ENCODE measurements around the gene PLCG1.

PLCG1 gene

DNA sequence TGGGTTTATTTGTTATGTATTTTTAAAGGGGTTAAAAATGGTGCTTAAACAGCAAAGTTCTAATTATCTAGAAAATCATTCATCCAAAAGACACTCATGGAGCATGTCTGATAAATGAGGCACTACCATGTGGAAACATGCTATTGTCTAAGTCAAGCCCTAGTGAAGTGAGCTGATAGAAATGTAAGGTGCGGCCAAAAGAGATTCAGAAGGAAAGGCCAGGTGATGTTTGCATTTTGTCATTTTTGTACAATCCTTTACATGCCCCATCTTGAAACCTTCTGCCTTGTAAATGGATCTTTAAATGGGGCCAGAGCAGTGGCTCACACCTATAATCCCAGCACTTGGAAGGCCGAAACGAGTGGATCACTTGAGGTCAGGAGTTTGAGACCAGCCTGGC lies 77.3 kb downstream of the PLCG1 start:
- no peak for DNase-seq (ENCODE audit: low read depth)

DNA sequence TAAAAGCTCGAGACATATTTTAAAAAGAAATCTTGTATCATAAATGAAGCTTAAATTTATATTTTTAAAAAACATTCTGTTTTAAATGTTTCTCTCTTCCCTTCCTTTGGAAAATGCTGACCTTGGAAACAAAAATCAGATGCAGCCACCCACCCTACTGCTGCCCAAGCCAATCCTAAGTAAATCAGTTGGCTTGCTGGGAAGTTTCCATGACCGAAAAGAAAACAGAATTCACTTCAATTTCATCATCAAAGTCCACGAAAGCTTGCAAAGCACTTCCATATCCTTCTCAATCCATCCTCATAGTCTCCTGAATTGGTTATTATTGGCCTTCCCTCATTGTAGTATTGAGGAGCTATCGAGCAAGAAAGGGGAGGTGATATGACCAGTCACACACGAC lies 80.1 kb downstream of the PLCG1 start:
- no peak for DNase-seq (ENCODE audit: low read depth)

DNA sequence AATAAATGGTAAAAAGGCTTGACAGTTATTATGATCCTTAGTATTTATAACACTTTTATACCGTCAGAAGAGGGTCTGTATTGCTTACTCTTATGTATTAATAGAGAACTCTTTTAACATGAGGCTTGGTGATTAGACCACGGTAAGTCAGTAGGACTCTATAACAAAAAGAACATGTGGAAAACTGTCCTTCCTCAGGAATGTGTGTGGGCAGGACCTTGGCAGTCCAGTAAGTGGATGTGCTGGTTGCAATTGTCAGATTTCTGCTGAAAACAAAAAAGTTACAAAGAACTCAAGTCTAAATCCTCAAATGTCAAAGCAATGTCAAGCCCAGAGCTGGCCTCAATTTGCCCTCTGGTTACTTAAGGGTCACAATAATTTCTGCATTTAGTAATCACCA lies 81.1 kb downstream of the PLCG1 start:
- no peak for DNase-seq (ENCODE audit: low read depth)

DNA sequence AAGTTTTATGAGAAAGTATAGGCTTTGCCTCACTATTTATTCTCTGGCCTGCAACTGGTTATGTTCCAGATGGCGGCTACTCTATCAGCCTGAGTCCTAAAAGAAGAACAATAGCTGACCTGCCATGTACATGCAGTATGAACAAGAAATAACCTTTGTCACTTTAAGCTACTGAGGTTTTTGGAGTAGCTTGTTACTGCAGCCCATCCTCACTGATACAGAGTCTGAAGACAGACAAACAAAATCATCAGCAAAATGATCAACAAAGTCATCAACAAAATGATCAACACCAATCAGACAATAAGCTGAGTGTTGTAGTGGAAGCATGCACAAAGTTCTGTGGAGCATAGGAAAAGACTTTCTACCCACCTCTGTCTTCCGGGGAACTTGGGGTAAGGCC lies 82.5 kb downstream of the PLCG1 start:
- no peak for DNase-seq (ENCODE audit: low read depth)

DNA sequence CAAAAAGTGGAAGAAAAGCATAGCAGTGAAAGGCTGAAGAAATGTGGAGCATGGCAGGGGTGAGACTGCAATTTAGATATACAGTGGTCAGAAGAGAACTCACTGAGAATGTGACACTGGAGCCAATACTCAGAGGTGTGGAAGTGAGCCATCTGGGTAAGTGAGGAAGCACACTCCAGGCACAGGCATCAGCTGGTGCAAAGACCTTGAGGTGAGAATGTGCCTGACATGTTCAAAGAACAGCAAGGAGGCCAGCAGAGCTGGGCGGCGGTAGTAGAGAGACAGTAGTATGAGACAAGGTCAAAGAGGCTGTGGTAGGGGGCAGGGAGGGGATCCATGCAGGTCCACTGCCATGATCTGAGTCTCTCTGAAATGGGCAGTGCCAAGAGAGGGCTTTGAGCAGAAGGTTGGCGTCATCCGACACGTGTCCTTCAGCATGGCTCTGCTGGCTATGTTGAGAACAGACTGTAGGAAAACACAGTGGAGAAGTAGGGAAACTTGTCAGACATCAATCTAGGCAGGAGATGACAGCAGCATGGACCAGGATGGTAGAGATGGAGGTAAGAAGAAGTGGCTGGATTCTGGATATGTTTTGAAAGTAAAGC lies 84.4 kb downstream of the PLCG1 start:
- DNase-seq (ENCODE audit: low read depth): no peak

DNA sequence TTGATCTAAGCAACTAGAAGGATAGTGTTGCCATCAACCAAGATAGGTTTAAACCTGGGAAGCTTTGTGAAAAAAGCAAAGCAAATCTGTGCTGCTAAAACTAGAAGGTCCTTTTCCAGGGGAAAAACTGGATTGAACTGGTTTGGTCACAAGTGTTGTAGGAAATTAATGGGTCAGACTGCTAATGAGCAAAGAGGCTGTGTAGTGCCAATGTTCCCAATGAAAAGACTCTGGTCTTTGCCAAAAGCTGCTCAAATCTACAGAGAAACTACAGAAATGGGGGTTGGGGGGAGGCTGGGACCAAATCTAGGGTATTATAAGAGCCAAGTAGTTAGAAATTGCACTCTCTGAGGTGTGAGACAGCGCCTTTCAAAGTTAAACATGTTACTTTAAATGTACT lies 85.0 kb downstream of the PLCG1 start:
- DNase-seq (ENCODE audit: low read depth): no peak

DNA sequence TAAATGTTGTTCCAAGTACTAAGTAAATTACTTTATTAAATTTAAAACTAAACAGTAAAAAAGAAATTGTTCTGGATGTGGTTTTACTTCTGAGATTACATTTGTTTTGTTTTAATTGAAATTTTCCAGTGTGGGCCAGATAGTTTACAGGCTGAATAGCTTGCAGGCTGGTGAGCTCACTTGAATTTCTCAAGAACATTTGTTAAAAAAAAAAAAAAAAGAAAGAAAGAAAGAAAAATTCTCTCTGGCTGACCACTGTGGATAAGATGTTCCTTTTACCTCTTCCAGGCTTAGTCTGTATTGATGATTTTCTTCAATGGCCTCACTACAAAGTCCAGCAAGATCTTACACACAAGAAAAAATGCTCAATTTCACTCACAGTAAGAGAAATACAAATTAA lies 85.4 kb downstream of the PLCG1 start:
- no peak for DNase-seq (ENCODE audit: low read depth)

DNA sequence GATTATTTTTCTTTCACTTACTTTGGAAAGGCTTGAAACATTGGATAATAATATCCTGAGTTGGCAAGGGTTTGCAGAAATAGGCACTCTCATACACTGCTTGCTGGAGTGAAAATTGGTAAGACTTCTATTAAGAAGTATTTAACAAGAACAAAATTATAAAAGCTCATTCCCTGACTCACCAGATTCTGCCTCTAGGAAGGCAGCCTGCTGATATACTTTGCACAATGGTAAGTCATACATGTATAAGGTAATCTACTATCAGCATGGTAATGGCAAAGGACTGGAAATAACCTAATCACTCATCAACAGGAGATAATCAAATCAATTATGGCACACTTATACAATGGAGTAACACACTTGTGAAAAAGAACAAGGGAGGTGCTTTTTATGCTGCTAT lies 85.8 kb downstream of the PLCG1 start:
- no peak for DNase-seq (ENCODE audit: low read depth)

DNA sequence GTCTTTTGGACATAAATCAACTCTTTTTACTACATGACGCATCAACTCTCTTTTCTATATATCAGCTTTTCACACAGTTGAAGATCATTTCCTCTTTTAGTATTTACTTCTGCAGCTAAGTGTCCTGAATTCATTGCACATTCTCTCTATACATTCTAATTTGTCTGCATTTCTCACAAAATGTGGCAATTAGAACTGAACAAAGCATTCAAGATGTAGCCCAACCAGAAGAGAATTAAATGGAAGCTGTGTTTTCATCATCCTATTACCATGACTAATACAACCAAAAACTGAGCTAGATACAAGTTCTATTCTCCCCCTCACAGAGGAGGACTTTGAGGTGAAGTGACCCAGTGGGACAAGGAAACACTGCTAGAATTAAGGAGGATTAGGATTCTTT lies 86.9 kb downstream of the PLCG1 start:
- DNase-seq (ENCODE audit: low read depth): no peak

DNA sequence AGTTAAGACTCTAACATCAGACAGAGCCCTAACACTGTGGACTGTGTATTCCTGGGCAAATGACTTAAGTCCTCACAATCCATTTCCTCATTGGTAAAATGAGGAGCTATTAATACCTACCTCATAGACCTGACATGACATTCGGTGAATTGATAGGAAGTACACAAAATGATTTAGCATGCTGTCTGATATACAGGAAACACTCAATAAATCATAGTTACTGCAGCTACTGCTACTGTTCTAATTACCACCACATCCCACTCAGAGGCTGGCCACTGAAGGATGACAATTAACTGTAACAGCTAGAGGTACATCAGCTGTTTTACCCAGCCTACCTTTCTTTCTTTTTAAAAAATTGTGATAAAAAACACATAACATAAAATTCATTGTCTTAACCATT lies 87.7 kb downstream of the PLCG1 start:
- no peak for DNase-seq (ENCODE audit: low read depth)

DNA sequence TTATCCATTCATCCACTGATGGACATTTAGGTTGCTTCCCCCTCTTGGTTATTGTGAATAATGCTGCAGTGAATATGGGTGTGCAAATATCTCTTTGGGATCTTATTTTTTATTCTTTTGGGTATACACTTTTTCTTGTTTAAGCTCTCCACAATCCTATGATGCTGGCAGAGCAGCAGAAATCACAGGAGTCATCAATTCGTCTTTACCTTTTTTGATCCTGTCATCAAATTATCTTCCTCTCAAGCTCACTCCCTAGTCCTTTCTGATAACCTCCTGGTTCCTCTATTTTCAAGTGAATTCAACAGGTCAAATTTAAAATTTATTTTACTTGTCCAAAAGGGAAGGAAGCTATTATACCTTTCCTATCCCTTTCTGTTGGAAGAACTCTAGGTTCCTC lies 89.1 kb downstream of the PLCG1 start:
- DNase-seq (ENCODE audit: low read depth): no peak
